Activated naive CD8-positive, alpha-beta T cell treated with anti-CD3 and anti-CD28 coated beads for 36 hours (primary cell): Measurements from ENCODE around the gene KLHDC7B. TPM values are rescaled to one million over a fixed set of nuclear protein-coding genes. Genes with fewer than 3 reads are reported as not detected.
"Not testable (repeated sequence)": the region's sequence is repeated elsewhere in the genome, so short reads cannot be mapped to it uniquely, and the experiment has no call there.

ENCODE experiments used
- DNase-seq: peaks from one replicate; pipeline ENCODE4 v3.0.0; 2021
- H3K27ac Mint-ChIP-seq: one replicate; pipeline ENCODE4 v1.8.0; 2022; ENCODE audit warnings: mild to moderate bottlenecking, moderate library complexity, mixed read lengths
- H3K27me3 Mint-ChIP-seq: one replicate; pipeline ENCODE4 v1.8.0; 2022; ENCODE audit warnings: mild to moderate bottlenecking, mixed read lengths
- H3K36me3 Mint-ChIP-seq: one replicate; pipeline ENCODE4 v1.8.0; 2021; ENCODE audit warnings: mild to moderate bottlenecking, mixed read lengths
- H3K4me1 Mint-ChIP-seq: one replicate; pipeline ENCODE4 v1.8.0; 2021; ENCODE audit warnings: mixed read lengths
- H3K4me3 Mint-ChIP-seq: one replicate; pipeline ENCODE4 v1.8.0; 2022; ENCODE audit warnings: mild to moderate bottlenecking, moderate library complexity, mixed read lengths
- H3K9me3 Mint-ChIP-seq: one replicate; pipeline ENCODE4 v1.8.0; 2022; ENCODE audit warnings: mixed read lengths
- total RNA-seq, 2 experiments: library from RNA; stranded (reverse); gene quantifications; one replicate each; pipeline ENCODE4 v1.2.3, GENCODE V29; 2021

Gene KLHDC7B
- total RNA-seq, 2 experiments from 2014 or later: 15.1 to 15.9 TPM

DNA sequence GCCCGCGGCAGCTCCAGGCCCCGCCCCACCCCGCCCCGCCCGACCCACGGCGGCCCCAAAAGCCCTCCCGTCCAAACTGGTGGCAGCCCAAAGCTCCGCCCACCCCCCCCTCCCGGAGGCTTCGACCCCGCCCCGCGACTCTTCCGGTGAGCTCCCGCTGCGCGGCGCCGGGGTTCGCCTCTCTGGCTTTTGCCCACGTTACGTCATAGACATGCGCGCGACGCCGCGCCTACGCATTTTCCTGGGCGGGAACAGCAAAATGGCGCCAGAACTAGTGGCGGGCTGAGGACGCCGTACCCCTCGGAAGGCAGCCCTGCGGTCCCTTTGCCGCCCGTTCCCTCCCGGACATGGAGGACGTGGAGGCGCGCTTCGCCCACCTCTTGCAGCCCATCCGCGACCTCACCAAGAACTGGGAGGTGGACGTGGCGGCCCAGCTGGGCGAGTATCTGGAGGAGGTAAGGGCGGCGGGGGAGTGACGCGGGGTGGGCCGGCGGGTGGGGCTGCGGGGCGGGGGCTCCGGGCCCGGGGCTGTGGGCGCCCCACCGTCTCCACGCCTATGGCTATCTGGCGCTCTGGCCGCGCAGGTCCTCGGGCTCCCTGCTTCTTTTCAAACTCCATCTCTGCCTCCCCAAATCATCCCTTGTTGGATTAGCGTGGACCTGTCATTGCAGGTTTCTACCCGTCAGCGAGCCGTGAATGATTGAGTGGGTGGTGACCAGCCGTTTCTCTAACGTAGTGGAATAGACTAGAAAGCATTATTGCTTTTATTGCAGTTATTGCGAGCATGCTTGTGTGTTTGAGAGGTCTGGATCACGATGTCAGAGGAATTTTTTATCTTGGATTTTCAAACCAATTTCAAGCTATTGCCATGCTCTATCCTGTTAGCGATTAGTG lies 37.5 kb upstream of the KLHDC7B start, which contains the start of gene NCAPH2:
Gene NCAPH2, plus strand, starts transcription at position 234 of the 894 bp plus-strand sequence. Its CDS starts 114 bp downstream, at position 348.
- peak; percentile 98 for DNase-seq
- Mint-ChIP-seq H3K9me3 (no peaks in the 10 kb centered on the region), H3K27me3 (no peaks in the 10 kb centered on the region), H3K4me1 (peaks cover 13% of the 10 kb centered on the region), H3K27ac (peak within 1 kb of the TSS; percentile 97), H3K4me3 (peak within 1 kb of the TSS; percentile 97), H3K36me3 (peaks cover 10% of the 10 kb centered on the region)

GRCh38 chr22:50508897-50509296 lies 36.8 kb upstream of the KLHDC7B start:
- Mint-ChIP-seq H3K4me3 (peak overlapping the region; percentile 86), H3K4me1 (peaks cover 13% of the 10 kb centered on the region), H3K27ac (peak overlapping the region; percentile 97), H3K27me3 (no peaks in the 10 kb centered on the region), H3K9me3 (no peaks in the 10 kb centered on the region), H3K36me3 (peaks cover 14% of the 10 kb centered on the region)
- DNase-seq: no peak

GRCh38 chr22:50513175-50513574 lies 32.5 kb upstream of the KLHDC7B start:
- H3K27me3 Mint-ChIP-seq: no peaks in the 10 kb centered on the region
- peaks cover 17% of the 10 kb centered on the region for H3K4me1 Mint-ChIP-seq
- peaks cover 21% of the 10 kb centered on the region for H3K36me3 Mint-ChIP-seq
- H3K4me3 Mint-ChIP-seq: no peak overlapping the region
- no peak for DNase-seq
- H3K9me3 Mint-ChIP-seq: no peaks in the 10 kb centered on the region
- H3K27ac Mint-ChIP-seq: no peak overlapping the region

- DNase-seq: no peak
- Mint-ChIP-seq H3K36me3 (peaks cover 26% of the 10 kb centered on the region), H3K27me3 (no peaks in the 10 kb centered on the region), H3K4me3 (no peak overlapping the region), H3K4me1 (peaks cover 10% of the 10 kb centered on the region), H3K27ac (no peak overlapping the region), H3K9me3 (no peaks in the 10 kb centered on the region)
Observed at GRCh38 chr22:50516068-50516467, 29.6 kb upstream of the KLHDC7B start.

DNA sequence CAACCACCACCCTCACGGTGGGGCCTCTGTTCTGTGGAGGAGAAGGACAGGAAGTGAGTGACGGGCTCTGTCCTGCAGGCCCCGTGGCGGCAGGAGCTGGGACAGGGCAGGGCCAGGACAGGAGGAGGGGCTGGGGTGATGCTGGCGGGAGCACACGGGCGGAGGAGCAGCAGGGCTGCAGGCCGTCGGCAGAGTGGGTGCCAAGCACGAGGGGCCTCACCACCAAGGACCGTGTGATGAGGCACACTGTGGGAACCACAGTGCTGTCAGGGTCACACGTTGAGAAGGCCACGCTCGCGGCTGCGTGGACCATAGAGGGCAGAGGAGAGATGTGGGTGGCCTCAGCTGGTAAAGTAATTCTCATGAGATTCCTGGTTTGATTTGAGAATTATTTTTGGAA lies 28.8 kb upstream of the KLHDC7B start:
- Mint-ChIP-seq H3K27me3 (no peaks in the 10 kb centered on the region), H3K36me3 (peaks cover 26% of the 10 kb centered on the region), H3K4me1 (peaks cover 10% of the 10 kb centered on the region), H3K27ac (peak overlapping the region; percentile 63), H3K9me3 (no peaks in the 10 kb centered on the region), H3K4me3 (no peak overlapping the region)
- no peak for DNase-seq

DNA sequence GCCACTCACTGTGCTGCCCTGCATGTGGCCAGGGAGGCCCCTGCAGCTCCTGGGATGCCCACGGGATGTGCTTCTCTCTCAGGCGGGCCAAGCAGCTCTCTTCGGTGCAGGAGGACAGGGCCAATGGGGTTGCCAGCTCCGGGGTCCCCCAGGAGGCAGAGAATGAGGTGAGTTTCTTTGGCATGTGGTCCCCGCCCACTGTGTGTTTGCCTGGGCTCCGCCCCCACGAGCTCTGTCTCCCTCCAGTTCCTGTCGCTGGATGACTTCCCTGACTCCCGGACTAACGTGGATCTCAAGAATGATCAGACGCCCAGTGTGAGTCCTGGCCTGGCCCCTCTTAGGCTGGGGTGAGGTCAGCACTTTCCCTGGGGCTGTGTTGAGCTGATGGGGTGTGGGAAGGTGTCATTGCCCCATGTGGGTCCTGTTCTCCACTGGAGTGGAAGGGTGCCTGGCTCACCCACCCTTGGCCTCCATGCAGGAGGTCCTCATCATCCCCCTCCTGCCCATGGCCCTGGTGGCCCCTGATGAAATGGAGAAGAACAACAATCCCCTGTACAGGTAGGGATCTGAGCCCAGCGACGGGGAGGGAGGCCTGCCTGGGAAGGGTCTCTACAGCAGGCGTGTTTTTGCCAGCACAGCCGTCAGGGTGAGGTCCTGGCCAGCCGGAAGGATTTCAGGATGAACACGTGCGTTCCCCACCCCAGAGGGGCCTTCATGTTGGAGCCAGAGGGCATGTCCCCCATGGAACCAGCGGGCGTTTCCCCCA lies 28.0 kb upstream of the KLHDC7B start:
- Mint-ChIP-seq H3K27ac (no peak overlapping the region), H3K36me3 (peaks cover 22% of the 10 kb centered on the region), H3K4me3 (no peak overlapping the region), H3K4me1 (peaks cover 6% of the 10 kb centered on the region), H3K27me3 (no peaks in the 10 kb centered on the region), H3K9me3 (no peaks in the 10 kb centered on the region)
- DNase-seq: no peak

- Mint-ChIP-seq H3K4me1 (peaks cover 7% of the 10 kb centered on the region), H3K27me3 (no peaks in the 10 kb centered on the region), H3K36me3 (peaks cover 25% of the 10 kb centered on the region), H3K27ac (no peak overlapping the region), H3K4me3 (no peak overlapping the region), H3K9me3 (no peaks in the 10 kb centered on the region)
- DNase-seq: no peak
Observed at GRCh38 chr22:50518606-50519005, 27.1 kb upstream of the KLHDC7B start.

DNA sequence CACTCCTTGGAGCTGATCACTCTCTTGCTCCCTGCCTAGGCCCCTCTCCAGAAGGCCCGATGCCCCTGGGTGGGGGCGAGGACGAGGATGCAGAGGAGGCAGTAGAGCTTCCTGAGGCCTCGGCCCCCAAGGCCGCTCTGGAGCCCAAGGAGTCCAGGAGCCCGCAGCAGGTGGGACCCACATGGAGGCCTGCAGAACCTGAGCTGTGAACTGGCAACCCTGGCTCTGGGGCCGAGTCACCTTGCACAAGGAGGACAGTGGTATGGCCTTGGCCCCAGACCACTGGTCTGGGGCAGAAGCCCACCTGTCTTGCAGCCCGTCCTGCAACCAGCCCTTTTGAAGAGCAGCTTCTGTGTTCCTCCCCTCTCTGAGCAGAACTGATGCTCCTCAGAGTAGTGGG lies 26.5 kb upstream of the KLHDC7B start:
- Mint-ChIP-seq H3K27me3 (no peaks in the 10 kb centered on the region), H3K4me3 (no peak overlapping the region)

DNA sequence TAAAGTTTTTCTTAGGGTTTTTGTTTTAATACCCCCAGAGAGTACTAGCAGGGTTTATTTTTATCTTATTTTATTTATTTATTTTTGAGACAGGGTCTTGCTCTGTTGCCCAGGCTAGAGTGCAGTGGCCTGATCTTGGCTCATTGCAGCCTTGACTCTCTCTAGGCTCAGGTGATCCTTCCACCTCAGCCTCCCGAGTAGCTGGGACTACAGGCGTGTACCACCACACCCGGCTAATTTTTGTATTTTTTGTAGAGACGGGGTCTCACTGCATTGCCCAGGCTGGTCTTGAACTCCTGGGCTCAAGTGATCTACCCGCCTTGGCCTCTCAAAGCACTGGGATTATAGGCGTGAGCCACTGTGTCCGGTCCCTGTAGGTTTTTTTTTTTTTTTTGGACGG lies 25.5 kb upstream of the KLHDC7B start:
- Mint-ChIP-seq H3K36me3 (peaks cover 24% of the 10 kb centered on the region), H3K4me1 (peaks cover 12% of the 10 kb centered on the region)
- H3K27ac Mint-ChIP-seq, DNase-seq, H3K4me3 Mint-ChIP-seq, H3K27me3 Mint-ChIP-seq, H3K9me3 Mint-ChIP-seq: not testable (repeated sequence)

More for the DNA sequence above, 26.5 kb upstream of the KLHDC7B start:
- Mint-ChIP-seq H3K27ac (no peak overlapping the region), H3K36me3 (peaks cover 21% of the 10 kb centered on the region), H3K4me1 (peaks cover 7% of the 10 kb centered on the region), H3K9me3 (no peaks in the 10 kb centered on the region)
- DNase-seq: no peak

- Mint-ChIP-seq H3K4me1 (peaks cover 9% of the 10 kb centered on the region), H3K4me3 (no peak overlapping the region), H3K27me3 (peaks cover 8% of the 10 kb centered on the region), H3K36me3 (peaks cover 24% of the 10 kb centered on the region), H3K27ac (no peak overlapping the region), H3K9me3 (no peaks in the 10 kb centered on the region)
- no peak for DNase-seq
Observed at GRCh38 chr22:50520826-50521453, 24.8 kb upstream of the KLHDC7B start.

GRCh38 chr22:50521710-50522109 lies 24.0 kb upstream of the KLHDC7B start:
- peaks cover 25% of the 10 kb centered on the region for H3K36me3 Mint-ChIP-seq

DNA sequence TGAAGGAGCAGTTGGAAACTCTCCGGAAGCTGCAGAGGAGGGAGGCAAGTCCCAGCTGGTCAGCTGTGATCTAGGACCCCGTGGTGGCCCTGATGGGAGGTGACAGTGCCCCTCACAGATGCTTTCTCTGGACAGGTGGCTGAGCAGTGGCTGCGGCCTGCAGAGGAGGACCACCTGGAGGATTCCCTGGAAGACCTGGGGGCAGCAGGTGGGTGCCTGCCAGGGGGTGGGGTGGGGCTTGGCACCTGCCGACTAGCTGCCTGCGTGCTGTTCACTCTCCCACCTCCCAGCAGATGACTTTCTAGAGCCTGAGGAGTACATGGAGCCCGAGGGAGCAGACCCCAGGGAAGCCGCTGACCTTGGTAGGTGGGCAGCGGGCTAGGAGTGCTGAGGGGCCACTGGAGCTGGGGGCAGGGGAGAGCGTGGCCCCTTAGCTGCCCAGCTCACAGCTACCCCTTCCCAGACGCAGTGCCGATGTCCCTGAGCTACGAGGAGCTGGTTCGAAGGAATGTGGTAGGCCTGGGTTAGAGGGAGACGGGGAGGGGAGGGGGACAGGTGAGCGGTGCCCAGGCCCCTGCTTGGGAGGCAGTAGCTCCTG lies 23.4 kb upstream of the KLHDC7B start:
- no peak overlapping the region for H3K27ac Mint-ChIP-seq
- DNase-seq: no peak
- H3K4me3 Mint-ChIP-seq: no peak overlapping the region
- peaks cover 15% of the 10 kb centered on the region for H3K4me1 Mint-ChIP-seq
- H3K9me3 Mint-ChIP-seq: no peaks in the 10 kb centered on the region
- H3K36me3 Mint-ChIP-seq: peaks cover 30% of the 10 kb centered on the region
- peaks cover 8% of the 10 kb centered on the region for H3K27me3 Mint-ChIP-seq

More at GRCh38 chr22:50521710-50522109, 24.0 kb upstream of the KLHDC7B start:
- peaks cover 8% of the 10 kb centered on the region for H3K27me3 Mint-ChIP-seq
- H3K4me3 Mint-ChIP-seq: no peak overlapping the region
- H3K9me3 Mint-ChIP-seq: no peaks in the 10 kb centered on the region
- H3K27ac Mint-ChIP-seq: no peak overlapping the region
- peaks cover 9% of the 10 kb centered on the region for H3K4me1 Mint-ChIP-seq
- DNase-seq: no peak

DNA sequence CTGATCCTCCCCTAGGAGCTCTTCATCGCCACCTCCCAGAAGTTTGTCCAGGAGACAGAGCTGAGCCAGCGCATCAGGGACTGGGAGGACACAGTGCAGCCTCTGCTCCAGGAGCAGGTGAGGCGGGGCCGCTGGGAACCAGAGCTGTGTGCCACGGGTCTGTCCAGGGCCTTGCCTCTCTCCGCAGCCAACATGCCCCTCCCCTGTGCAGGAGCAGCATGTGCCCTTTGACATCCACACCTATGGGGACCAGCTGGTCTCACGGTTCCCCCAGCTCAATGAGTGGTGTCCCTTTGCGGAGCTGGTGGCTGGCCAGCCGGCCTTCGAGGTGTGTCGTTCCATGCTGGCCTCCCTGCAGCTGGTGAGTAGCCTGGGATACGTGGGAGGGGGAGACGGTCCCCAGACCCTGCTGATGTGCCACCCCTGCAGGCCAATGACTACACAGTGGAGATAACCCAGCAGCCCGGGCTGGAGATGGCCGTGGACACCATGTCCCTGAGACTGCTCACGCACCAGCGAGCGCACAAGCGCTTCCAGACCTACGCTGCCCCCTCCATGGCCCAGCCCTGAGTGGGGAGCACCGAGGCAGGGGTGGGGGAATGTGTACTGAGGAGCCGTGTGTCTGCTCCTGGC lies 22.8 kb upstream of the KLHDC7B start:
- Mint-ChIP-seq H3K27ac (no peak overlapping the region), H3K36me3 (peaks cover 36% of the 10 kb centered on the region), H3K4me3 (peak overlapping the region; percentile 97), H3K4me1 (peaks cover 21% of the 10 kb centered on the region), H3K9me3 (no peaks in the 10 kb centered on the region), H3K27me3 (peaks cover 8% of the 10 kb centered on the region)
- no peak for DNase-seq

- Mint-ChIP-seq H3K27ac (peak overlapping the region; percentile 45), H3K36me3 (peaks cover 41% of the 10 kb centered on the region), H3K4me3 (peak overlapping the region; percentile 97), H3K4me1 (peaks cover 26% of the 10 kb centered on the region), H3K9me3 (no peaks in the 10 kb centered on the region), H3K27me3 (peaks cover 8% of the 10 kb centered on the region)
- no peak for DNase-seq
Observed at GRCh38 chr22:50523458-50523805, 22.3 kb upstream of the KLHDC7B start.
